ENCODE results near the gene PTPRR. TPM values are rescaled to one million over a fixed set of nuclear protein-coding genes. Genes with fewer than 3 reads are reported as not detected.

The PTPRR gene
- total and polyA plus RNA-seq, 9 donors = 1.1 to 3.3 (median 2.3) TPM

GRCh38 chr12:70619471-70620152 is 300.9 kb downstream of the PTPRR start:
- Histone ChIP-seq H3K4me3 (ENCODE audit: low read length) (no peak overlapping the region), H3K9me3 (replicated peaks; ENCODE audit: control insufficient read depth, low read depth, low read length) (no peaks in the 10 kb centered on the region), H3K4me1 (ENCODE audit: control insufficient read depth, insufficient read depth, low read length) (peaks cover 2% of the 10 kb centered on the region), H3K27me3 (ENCODE audit: control insufficient read depth, insufficient read depth, low read length) (no peaks in the 10 kb centered on the region), H3K36me3 (ENCODE audit: control insufficient read depth, insufficient read depth, low read length) (no peaks in the 10 kb centered on the region), H3K27ac (ENCODE audit: low read length) (no peak overlapping the region)
- WGBS (ENCODE audit: insufficient coverage) = no CpG with 5 or more reads among the region's 5 CpGs
- no peak for DNase-seq

- Histone ChIP-seq H3K27me3 (ENCODE audit: control insufficient read depth, insufficient read depth, low read length) (no peaks in the 10 kb centered on the region), H3K27ac (ENCODE audit: low read length) (no peak overlapping the region), H3K4me1 (ENCODE audit: control insufficient read depth, insufficient read depth, low read length) (peaks cover 2% of the 10 kb centered on the region), H3K4me3 (ENCODE audit: low read length) (no peak overlapping the region), H3K36me3 (ENCODE audit: control insufficient read depth, insufficient read depth, low read length) (no peaks in the 10 kb centered on the region), H3K9me3 (replicated peaks; ENCODE audit: control insufficient read depth, low read depth, low read length) (no peaks in the 10 kb centered on the region)
- 80% methylated on average over 1 of the region's 4 CpGs for WGBS (ENCODE audit: insufficient coverage)
- DNase-seq = no peak
Observed at GRCh38 chr12:70618371-70618770, 302.2 kb downstream of the PTPRR start.

GRCh38 chr12:70617450-70617849 is 303.1 kb downstream of the PTPRR start:
- WGBS (ENCODE audit: insufficient coverage) = no CpG with 5 or more reads among the region's 4 CpGs
- no peaks in the 10 kb centered on the region for H3K9me3 ChIP-seq (replicated peaks; ENCODE audit: control insufficient read depth, low read depth, low read length)
- H3K27ac ChIP-seq (ENCODE audit: low read length) = no peak overlapping the region
- no peaks in the 10 kb centered on the region for H3K27me3 ChIP-seq (ENCODE audit: control insufficient read depth, insufficient read depth, low read length)
- DNase-seq = no peak
- H3K36me3 ChIP-seq (ENCODE audit: control insufficient read depth, insufficient read depth, low read length) = no peaks in the 10 kb centered on the region
- H3K4me1 ChIP-seq (ENCODE audit: control insufficient read depth, insufficient read depth, low read length) = peaks cover 2% of the 10 kb centered on the region
- H3K4me3 ChIP-seq (ENCODE audit: low read length) = no peak overlapping the region

GRCh38 chr12:70615174-70615866 is 305.2 kb downstream of the PTPRR start:
- no peaks in the 10 kb centered on the region for H3K36me3 ChIP-seq (ENCODE audit: control insufficient read depth, insufficient read depth, low read length)
- no peak overlapping the region for H3K27ac ChIP-seq (ENCODE audit: low read length)
- H3K4me1 ChIP-seq (ENCODE audit: control insufficient read depth, insufficient read depth, low read length) = peaks cover 2% of the 10 kb centered on the region
- DNase-seq = peak; percentile 23
- no peaks in the 10 kb centered on the region for H3K27me3 ChIP-seq (ENCODE audit: control insufficient read depth, insufficient read depth, low read length)
- H3K9me3 ChIP-seq (replicated peaks; ENCODE audit: control insufficient read depth, low read depth, low read length) = no peaks in the 10 kb centered on the region
- 0% methylated on average over 1 of the region's 5 CpGs for WGBS (ENCODE audit: insufficient coverage)
- H3K4me3 ChIP-seq (ENCODE audit: low read length) = no peak overlapping the region

DNA sequence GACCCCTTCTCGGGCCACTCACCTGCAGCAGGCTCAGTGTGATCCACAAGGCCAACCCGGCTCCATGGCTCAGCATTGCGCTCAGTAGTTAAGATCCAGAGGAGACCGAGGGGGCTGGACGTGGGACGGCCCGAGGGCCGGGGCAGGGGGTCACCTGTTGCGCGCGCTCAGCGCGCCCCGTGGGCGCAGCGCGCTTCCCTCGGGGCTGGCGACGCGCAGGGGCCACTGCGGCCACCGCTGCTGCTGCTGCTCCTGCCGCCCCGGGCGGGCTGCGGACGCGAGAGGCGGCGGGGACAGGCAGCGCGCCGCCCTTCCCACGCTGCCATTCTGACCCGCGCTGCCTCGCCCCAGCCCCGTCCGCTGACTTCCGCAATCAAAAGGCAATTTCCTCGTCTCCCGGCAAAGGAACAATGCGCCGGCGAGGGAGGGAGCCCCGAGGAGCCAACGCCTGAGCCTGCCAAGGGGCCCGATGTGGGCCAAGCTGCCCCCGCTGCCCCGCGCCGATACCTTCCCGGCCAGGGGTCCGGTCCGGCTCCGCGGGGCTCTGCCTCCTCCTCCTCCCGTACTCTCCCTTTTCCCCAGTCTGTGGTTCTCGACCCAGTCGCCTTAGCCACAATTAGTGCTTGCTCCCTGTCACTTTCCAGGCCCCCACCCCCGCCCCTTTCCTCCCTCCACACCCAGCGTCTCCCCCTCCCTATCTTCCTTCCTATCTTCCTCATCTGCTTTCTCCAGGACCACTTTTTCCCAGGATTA is 310.6 kb downstream of the PTPRR start:
- DNase-seq = peak; percentile 60
- 1% methylated on average over 61 of the region's 63 CpGs for WGBS (ENCODE audit: insufficient coverage)
- peak overlapping the region; percentile 48 for H3K4me3 ChIP-seq (ENCODE audit: low read length)
- H3K27me3 ChIP-seq (ENCODE audit: control insufficient read depth, insufficient read depth, low read length) = peaks cover 13% of the 10 kb centered on the region
- H3K4me1 ChIP-seq (ENCODE audit: control insufficient read depth, insufficient read depth, low read length) = peaks cover 8% of the 10 kb centered on the region
- peak overlapping the region; percentile 70 for H3K27ac ChIP-seq (ENCODE audit: low read length)
- no peaks in the 10 kb centered on the region for H3K36me3 ChIP-seq (ENCODE audit: control insufficient read depth, insufficient read depth, low read length)
- no peaks in the 10 kb centered on the region for H3K9me3 ChIP-seq (replicated peaks; ENCODE audit: control insufficient read depth, low read depth, low read length)

DNA sequence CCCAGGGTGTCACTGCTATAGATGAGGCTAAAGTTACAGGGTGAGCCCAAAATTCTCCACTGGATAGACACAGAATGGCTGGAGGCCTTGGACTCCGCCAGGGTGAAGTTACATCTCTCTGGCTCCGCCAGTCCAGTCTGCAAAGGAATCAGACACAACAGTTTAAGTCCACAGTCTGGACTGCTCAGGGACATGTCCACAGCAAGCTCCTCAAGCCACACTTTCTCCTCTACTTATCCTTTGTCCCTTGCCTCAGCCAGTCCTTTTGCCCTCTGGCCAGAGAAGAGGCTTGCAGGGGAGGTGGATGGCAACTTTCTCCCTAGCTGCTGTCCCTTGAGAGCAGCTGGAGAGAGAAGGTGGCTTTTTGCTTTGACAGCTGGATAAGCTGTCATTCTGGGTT is 311.3 kb downstream of the PTPRR start:
- Histone ChIP-seq H3K9me3 (replicated peaks; ENCODE audit: control insufficient read depth, low read depth, low read length) (no peaks in the 10 kb centered on the region), H3K4me3 (ENCODE audit: low read length) (peak overlapping the region; percentile 42), H3K27ac (ENCODE audit: low read length) (peak overlapping the region; percentile 45), H3K27me3 (ENCODE audit: control insufficient read depth, insufficient read depth, low read length) (peaks cover 13% of the 10 kb centered on the region), H3K36me3 (ENCODE audit: control insufficient read depth, insufficient read depth, low read length) (no peaks in the 10 kb centered on the region), H3K4me1 (ENCODE audit: control insufficient read depth, insufficient read depth, low read length) (peaks cover 8% of the 10 kb centered on the region)
- WGBS (ENCODE audit: insufficient coverage) = 90% methylated on average over 2 of the region's 2 CpGs
- DNase-seq = no peak

DNA sequence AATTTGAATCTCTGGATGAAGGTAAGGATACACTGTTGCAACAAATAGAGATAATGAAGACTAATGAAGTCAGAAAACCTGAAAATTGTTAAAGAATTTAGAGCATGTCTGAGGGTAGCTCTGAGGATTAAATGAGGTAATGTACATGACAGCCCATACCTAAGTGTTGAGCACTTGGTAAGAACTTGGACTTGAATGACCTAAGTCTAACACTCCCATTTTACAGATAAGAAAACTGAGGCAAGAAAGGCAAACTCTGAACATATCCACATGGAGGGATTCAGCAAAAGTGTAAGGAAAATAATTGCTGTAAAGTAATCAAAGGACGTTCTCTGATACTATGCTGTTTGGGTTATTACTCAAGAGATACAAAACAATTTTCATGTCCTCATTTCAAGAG is 312.4 kb downstream of the PTPRR start:
- WGBS (ENCODE audit: insufficient coverage) = no CpG with 5 or more reads among the region's 1 CpG
- Histone ChIP-seq H3K27ac (ENCODE audit: low read length) (no peak overlapping the region), H3K9me3 (replicated peaks; ENCODE audit: control insufficient read depth, low read depth, low read length) (no peaks in the 10 kb centered on the region), H3K4me3 (ENCODE audit: low read length) (peak overlapping the region; percentile 1), H3K4me1 (ENCODE audit: control insufficient read depth, insufficient read depth, low read length) (peaks cover 8% of the 10 kb centered on the region), H3K36me3 (ENCODE audit: control insufficient read depth, insufficient read depth, low read length) (no peaks in the 10 kb centered on the region), H3K27me3 (ENCODE audit: control insufficient read depth, insufficient read depth, low read length) (peaks cover 13% of the 10 kb centered on the region)
- DNase-seq = no peak

- no peaks in the 10 kb centered on the region for H3K36me3 ChIP-seq (ENCODE audit: control insufficient read depth, insufficient read depth, low read length)
- DNase-seq = no peak
- peaks cover 13% of the 10 kb centered on the region for H3K27me3 ChIP-seq (ENCODE audit: control insufficient read depth, insufficient read depth, low read length)
- no peak overlapping the region for H3K27ac ChIP-seq (ENCODE audit: low read length)
- H3K9me3 ChIP-seq (replicated peaks; ENCODE audit: control insufficient read depth, low read depth, low read length) = no peaks in the 10 kb centered on the region
- peaks cover 8% of the 10 kb centered on the region for H3K4me1 ChIP-seq (ENCODE audit: control insufficient read depth, insufficient read depth, low read length)
- peak overlapping the region; percentile 12 for H3K4me3 ChIP-seq (ENCODE audit: low read length)
Observed at GRCh38 chr12:70607107-70607506, 313.4 kb downstream of the PTPRR start.

- Histone ChIP-seq H3K9me3 (replicated peaks; ENCODE audit: control insufficient read depth, low read depth, low read length) (no peaks in the 10 kb centered on the region), H3K4me3 (ENCODE audit: low read length) (no peak overlapping the region), H3K27ac (ENCODE audit: low read length) (no peak overlapping the region), H3K36me3 (ENCODE audit: control insufficient read depth, insufficient read depth, low read length) (no peaks in the 10 kb centered on the region), H3K4me1 (ENCODE audit: control insufficient read depth, insufficient read depth, low read length) (peaks cover 8% of the 10 kb centered on the region), H3K27me3 (ENCODE audit: control insufficient read depth, insufficient read depth, low read length) (peaks cover 13% of the 10 kb centered on the region)
- DNase-seq = no peak
- WGBS (ENCODE audit: insufficient coverage) = 100% methylated on average over 2 of the region's 5 CpGs
Observed at GRCh38 chr12:70605976-70606375, 314.6 kb downstream of the PTPRR start.

DNA sequence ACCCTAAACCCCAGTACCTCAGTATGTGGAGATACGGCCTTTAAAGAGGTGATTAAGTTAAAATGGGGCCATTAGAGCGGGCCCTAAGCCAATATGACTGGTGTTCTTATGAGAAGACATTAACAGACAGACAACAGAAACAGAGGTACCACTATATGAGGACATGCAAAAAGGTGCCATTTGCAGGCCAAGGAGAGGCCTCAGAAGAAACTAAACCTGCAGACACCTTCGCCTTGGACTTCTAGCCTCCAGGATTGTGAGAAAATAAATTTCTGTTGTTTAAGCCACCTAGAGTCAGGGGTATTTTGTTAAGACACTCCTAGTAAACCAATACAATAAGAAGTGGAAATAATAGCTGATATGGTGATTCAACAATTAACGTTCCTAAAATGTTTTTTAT is 315.9 kb downstream of the PTPRR start:
- no peaks in the 10 kb centered on the region for H3K9me3 ChIP-seq (replicated peaks; ENCODE audit: control insufficient read depth, low read depth, low read length)
- no peak overlapping the region for H3K27ac ChIP-seq (ENCODE audit: low read length)
- WGBS (ENCODE audit: insufficient coverage) = no CpG with 5 or more reads among the region's 4 CpGs
- no peak overlapping the region for H3K4me3 ChIP-seq (ENCODE audit: low read length)
- no peak for DNase-seq
- peaks cover 8% of the 10 kb centered on the region for H3K4me1 ChIP-seq (ENCODE audit: control insufficient read depth, insufficient read depth, low read length)
- no peaks in the 10 kb centered on the region for H3K36me3 ChIP-seq (ENCODE audit: control insufficient read depth, insufficient read depth, low read length)
- H3K27me3 ChIP-seq (ENCODE audit: control insufficient read depth, insufficient read depth, low read length) = peaks cover 10% of the 10 kb centered on the region
